Measurements from ENCODE around the gene KDELR1.

Gene KDELR1

GRCh38 chr19:48363810-48364597 is 27.3 kb downstream of the KDELR1 start, which contains the start of the genes SYNGR4 and TMEM143:
SYNGR4 (plus strand) TSS chr19:48364367; CDS start chr19:48365843, 1,476 bp downstream.
TMEM143 (minus strand) TSS chr19:48363940; CDS start chr19:48363920, 20 bp downstream.
- TF ChIP-seq, protein P1, sequence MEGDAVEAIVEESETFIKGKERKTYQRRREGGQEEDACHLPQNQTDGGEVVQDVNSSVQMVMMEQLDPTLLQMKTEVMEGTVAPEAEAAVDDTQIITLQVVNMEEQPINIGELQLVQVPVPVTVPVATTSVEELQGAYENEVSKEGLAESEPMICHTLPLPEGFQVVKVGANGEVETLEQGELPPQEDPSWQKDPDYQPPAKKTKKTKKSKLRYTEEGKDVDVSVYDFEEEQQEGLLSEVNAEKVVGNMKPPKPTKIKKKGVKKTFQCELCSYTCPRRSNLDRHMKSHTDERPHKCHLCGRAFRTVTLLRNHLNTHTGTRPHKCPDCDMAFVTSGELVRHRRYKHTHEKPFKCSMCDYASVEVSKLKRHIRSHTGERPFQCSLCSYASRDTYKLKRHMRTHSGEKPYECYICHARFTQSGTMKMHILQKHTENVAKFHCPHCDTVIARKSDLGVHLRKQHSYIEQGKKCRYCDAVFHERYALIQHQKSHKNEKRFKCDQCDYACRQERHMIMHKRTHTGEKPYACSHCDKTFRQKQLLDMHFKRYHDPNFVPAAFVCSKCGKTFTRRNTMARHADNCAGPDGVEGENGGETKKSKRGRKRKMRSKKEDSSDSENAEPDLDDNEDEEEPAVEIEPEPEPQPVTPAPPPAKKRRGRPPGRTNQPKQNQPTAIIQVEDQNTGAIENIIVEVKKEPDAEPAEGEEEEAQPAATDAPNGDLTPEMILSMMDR (IDR thresholded peaks at IDR 0.05), result no peak

- TF ChIP-seq, protein P1 (IDR thresholded peaks at IDR 0.05), result no peak
These were observed 27.9 kb downstream of the KDELR1 start for GRCh38 chr19:48363500-48363809.

- TF ChIP-seq, protein P1 (IDR thresholded peaks at IDR 0.05), result no peak
These were observed 28.4 kb downstream of the KDELR1 start for GRCh38 chr19:48362716-48363499.

GRCh38 chr19:48361912-48362311 is 29.4 kb downstream of the KDELR1 start:
- TF ChIP-seq, protein P1 (IDR thresholded peaks at IDR 0.05), result no peak

GRCh38 chr19:48359123-48359522 is 32.2 kb downstream of the KDELR1 start:
- TF ChIP-seq, protein P1 (IDR thresholded peaks at IDR 0.05), result no peak

DNA sequence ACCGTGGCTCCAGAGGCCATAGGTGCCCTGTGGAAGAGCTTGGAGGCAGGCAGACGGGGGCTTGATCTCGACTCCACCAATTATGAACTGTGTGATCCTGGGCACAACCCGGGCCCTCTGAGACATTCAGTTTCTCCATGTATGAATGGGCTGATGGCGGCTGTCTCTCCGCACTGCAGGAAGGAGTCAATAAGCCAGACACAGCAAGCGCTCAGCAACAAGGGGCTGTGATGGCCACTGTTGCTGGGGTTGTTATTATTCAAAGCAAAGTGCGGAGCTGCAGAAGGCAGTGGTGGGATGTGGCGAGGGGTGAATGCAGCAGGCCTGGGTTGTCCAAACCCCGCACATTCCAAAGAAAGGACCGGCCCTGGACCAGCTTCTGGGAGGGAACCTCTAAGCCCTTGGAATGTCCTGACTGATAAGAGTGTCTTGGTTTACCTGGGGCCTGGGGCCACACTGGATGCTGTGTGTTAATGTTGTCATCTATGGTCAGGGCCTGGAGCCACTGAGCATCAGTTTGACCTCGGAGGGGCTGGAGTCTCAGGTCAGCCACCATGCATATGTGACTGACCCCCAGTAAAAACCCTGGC is 35.9 kb downstream of the KDELR1 start:
- TF ChIP-seq, protein P1 (IDR thresholded peaks at IDR 0.05), result no peak

DNA sequence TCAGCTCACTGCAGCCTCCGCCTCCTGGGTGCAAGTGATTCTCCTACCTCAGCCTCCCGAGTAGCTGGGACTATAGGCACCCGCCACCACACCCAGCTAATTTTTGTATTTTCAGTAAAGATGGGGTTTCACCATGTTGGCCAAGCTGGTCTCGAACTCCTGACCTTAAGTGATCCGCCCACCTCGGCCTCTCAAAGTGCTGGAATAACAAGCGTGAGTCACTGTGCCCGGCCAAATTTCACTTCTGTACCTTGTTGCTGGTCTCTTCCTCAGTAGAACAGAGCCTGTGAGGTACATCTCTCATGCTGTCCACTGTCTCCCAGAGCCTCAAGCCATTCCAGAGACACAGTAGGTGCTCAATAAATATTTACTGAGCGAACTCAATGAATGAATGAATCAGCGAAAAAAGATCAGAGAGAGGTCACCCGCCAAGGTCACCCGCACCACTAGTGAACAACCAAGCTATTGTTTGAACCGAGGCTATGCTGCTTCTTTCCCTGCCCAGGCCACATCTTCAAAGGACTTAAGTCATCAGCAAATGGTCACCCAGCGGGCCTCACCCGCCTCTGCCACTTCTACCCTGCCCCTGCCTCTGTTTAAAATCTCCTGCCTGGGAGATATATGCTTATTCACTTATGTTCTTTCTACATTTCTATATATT is 36.9 kb downstream of the KDELR1 start:
- TF ChIP-seq, protein P1 (IDR thresholded peaks at IDR 0.05), result no peak
